SK-N-MC (cell line): ENCODE measurements around the gene CRTAP.
A peak's percentile ranks its signal among the peaks of the same experiment; 100 is the strongest.
"Not testable (repeated sequence)": the region's sequence is repeated elsewhere in the genome, so short reads cannot be mapped to it uniquely, and the experiment has no call there.

Experiments
- DNase-seq: peaks from one replicate; pipeline ENCODE4 v3.0.0-alpha.2; 2011; ENCODE audit warnings: low read depth, low spot score
- H3K27ac ChIP-seq: fragments of 200-600 bp; sonication (generic); 2 replicates; pipeline ENCODE4 v1.5.1; 2016; ENCODE audit warnings: mixed run types
- H3K36me3 ChIP-seq: fragments of 200-600 bp; sonication (generic); 2 replicates; pipeline ENCODE4 v1.6.1; 2017; ENCODE audit warnings: antibody characterized with exemption, low read length, mixed read lengths; ENCODE audit not compliant: insufficient read depth
- H3K4me3 ChIP-seq: fragments of 200-600 bp; sonication (generic); 2 replicates; pipeline ENCODE4 v1.5.1; 2016
- H3K9ac ChIP-seq: fragments of 200-600 bp; sonication (generic); 2 replicates; pipeline ENCODE4 v1.8.0; 2017; ENCODE audit warnings: mixed run types, mixed read lengths; ENCODE audit not compliant: insufficient read length
- H3K9me3 ChIP-seq: fragments of 200-600 bp; sonication (generic); 2 replicates; pipeline ENCODE4 v1.6.1; 2017; ENCODE audit warnings: low read depth, mild to moderate bottlenecking, antibody characterized with exemption, low read length, moderate library complexity, mixed read lengths
- EZH2 ChIP-seq: fragments of 200-600 bp; sonication (generic); IDR thresholded peaks from one replicate; pipeline ENCODE4 v1.6.1; 2017; ENCODE audit warnings: antibody characterized with exemption
- FOXP2 ChIP-seq: optimal IDR thresholded peaks from 2 replicates; pipeline ENCODE3; 2011; ENCODE audit warnings: mild to moderate bottlenecking, moderate library complexity; ENCODE audit not compliant: insufficient read depth; ENCODE audit errors: extremely low read length, control extremely low read depth
- POLR2AphosphoS5 ChIP-seq: IDR thresholded peaks from 2 replicates; pipeline ENCODE4 v1.6.1; 2012; ENCODE audit warnings: mild to moderate bottlenecking, low read depth, low read length, borderline replicate concordance

CRTAP gene

GRCh38 chr3:33113772-33114621, at the start of gene CRTAP:
Gene CRTAP, plus strand, starts transcription at chr3:33114014. Its CDS starts 64 bp downstream, at chr3:33114078.
- no peaks in the 10 kb centered on the region for H3K36me3 ChIP-seq
- H3K27ac ChIP-seq = peak within 1 kb of the TSS; percentile 19; the same call in 1 of the 2 replicates
- H3K9ac ChIP-seq = peak within 1 kb of the TSS; percentile 59
- DNase-seq = no peak
- no peaks in the 10 kb centered on the region for H3K9me3 ChIP-seq
- TF ChIP-seq FOXP2 (no peak), POLR2AphosphoS5 (peak; percentile 58), EZH2 (no peak)
- H3K4me3 ChIP-seq = peak within 1 kb of the TSS; percentile 81

- no peaks in the 10 kb centered on the region for H3K36me3 ChIP-seq
- no peak overlapping the region for H3K27ac ChIP-seq
- H3K9me3 ChIP-seq = no peaks in the 10 kb centered on the region
- no peak overlapping the region for H3K4me3 ChIP-seq
- no peak for TF ChIP-seq EZH2
- TF ChIP-seq POLR2AphosphoS5 = no peak
- no peak for TF ChIP-seq FOXP2
- no peak for DNase-seq
- H3K9ac ChIP-seq = no peak overlapping the region
Measured at GRCh38 chr3:33064929-33065328, 48.9 kb upstream of the CRTAP start.

- H3K4me3 ChIP-seq = no peak overlapping the region
- DNase-seq = no peak
- no peak for TF ChIP-seq FOXP2
- TF ChIP-seq POLR2AphosphoS5 = no peak
- TF ChIP-seq EZH2 = no peak
- no peak overlapping the region for H3K27ac ChIP-seq
- H3K36me3 ChIP-seq = no peaks in the 10 kb centered on the region
- H3K9me3 ChIP-seq = no peaks in the 10 kb centered on the region
- no peak overlapping the region for H3K9ac ChIP-seq
Measured at GRCh38 chr3:33067484-33067883, 46.3 kb upstream of the CRTAP start.

- H3K4me3 ChIP-seq, H3K9me3 ChIP-seq, DNase-seq, H3K9ac ChIP-seq, H3K36me3 ChIP-seq: not testable (repeated sequence)
- 0 out of 2 replicates have a peak overlapping the region, but pooled peaks have one; percentile 9 for H3K27ac ChIP-seq
Measured at GRCh38 chr3:33069862-33070261, 44.0 kb upstream of the CRTAP start.

GRCh38 chr3:33071181-33071580, 42.6 kb upstream of the CRTAP start:
- no peaks in the 10 kb centered on the region for H3K9me3 ChIP-seq
- H3K4me3 ChIP-seq = no peak overlapping the region
- no peak for TF ChIP-seq FOXP2
- no peak for TF ChIP-seq EZH2
- no peak for TF ChIP-seq POLR2AphosphoS5
- no peaks in the 10 kb centered on the region for H3K36me3 ChIP-seq
- H3K27ac ChIP-seq = no peak overlapping the region
- DNase-seq = no peak
- H3K9ac ChIP-seq = no peak overlapping the region

GRCh38 chr3:33071946-33072345, 41.9 kb upstream of the CRTAP start:
- TF ChIP-seq POLR2AphosphoS5 (no peak), EZH2 (no peak), FOXP2 (no peak)
- Histone ChIP-seq H3K4me3 (no peak overlapping the region), H3K9ac (no peak overlapping the region), H3K36me3 (no peaks in the 10 kb centered on the region), H3K27ac (no peak overlapping the region), H3K9me3 (no peaks in the 10 kb centered on the region)
- no peak for DNase-seq

GRCh38 chr3:33074217-33075067, 39.4 kb upstream of the CRTAP start:
- Histone ChIP-seq H3K9me3 (no peaks in the 10 kb centered on the region), H3K27ac (no peak overlapping the region), H3K4me3 (no peak overlapping the region), H3K9ac (no peak overlapping the region), H3K36me3 (no peaks in the 10 kb centered on the region)
- peak; percentile 16 for DNase-seq
- TF ChIP-seq FOXP2 = no peak
- no peak for TF ChIP-seq EZH2
- TF ChIP-seq POLR2AphosphoS5 = no peak

- Histone ChIP-seq H3K36me3 (no peaks in the 10 kb centered on the region), H3K9ac (no peak overlapping the region), H3K9me3 (no peaks in the 10 kb centered on the region), H3K4me3 (no peak overlapping the region), H3K27ac (no peak overlapping the region)
- no peak for TF ChIP-seq EZH2
- no peak for TF ChIP-seq FOXP2
- no peak for TF ChIP-seq POLR2AphosphoS5
- no peak for DNase-seq
Measured at GRCh38 chr3:33075995-33076394, 37.8 kb upstream of the CRTAP start.

- Histone ChIP-seq H3K27ac (no peak overlapping the region), H3K9me3 (no peaks in the 10 kb centered on the region), H3K4me3 (no peak overlapping the region), H3K36me3 (no peaks in the 10 kb centered on the region), H3K9ac (no peak overlapping the region)
- TF ChIP-seq FOXP2 (no peak), EZH2 (no peak), POLR2AphosphoS5 (no peak)
- no peak for DNase-seq
Measured at GRCh38 chr3:33076952-33077351, 36.9 kb upstream of the CRTAP start.
